NB4 (cell line): ENCODE data around the gene RHPN2.

ENCODE experiments used
- CTCF ChIP-seq: IDR thresholded peaks from one replicate; pipeline ENCODE4 v1.5.1; 2012; ENCODE audit warnings: low read depth, low read length
- MYC ChIP-seq: IDR thresholded peaks from 2 replicates; pipeline ENCODE4 v1.6.1; 2011; ENCODE audit warnings: low read depth, low read length
- POLR2A ChIP-seq: IDR thresholded peaks from 2 replicates; pipeline ENCODE4 v1.6.1; 2011; ENCODE audit warnings: mild to moderate bottlenecking; ENCODE audit not compliant: insufficient read length; ENCODE audit errors: extremely low read depth

- TF ChIP-seq CTCF (no peak), POLR2A (no peak), MYC (no peak)
These were observed 97.9 kb downstream of the RHPN2 start for GRCh38 chr19:32966750-32967149.
